ENCODE data around the gene ARSG. TPM values are rescaled to one million over a fixed set of nuclear protein-coding genes. Genes with fewer than 3 reads are reported as not detected.
A peak's percentile ranks its signal among the peaks of the same experiment; 100 is the strongest.

Gene ARSG
- total and polyA plus RNA-seq, 2 of the 4 experiments (the other 2 are of a cell fraction) = 2.9 to 3.0 TPM

- peak overlapping the region; percentile 65 for H2AK9ac ChIP-seq (replicated peaks; ENCODE audit: low read depth, low read length, poor library complexity)
- dilution Hi-C loops (cut with HindIII; ENCODE audit: low sequenced_read_pairs, unreplicated experiment) = no loop called here
- H2BK20ac ChIP-seq (ENCODE audit: low read depth, low read length) = no peak overlapping the region
- ATAC-seq (ENCODE audit: low read depth) (no peak), DNase-seq (peak; percentile 7)
- 52% methylated on average over 4 of the region's 4 CpGs; no CpG with 5 or more reads in 1 of the 2 experiments for WGBS, 2 experiments (ENCODE audit: extremely low coverage in 2 of 2, insufficient read length in 1 of 2)
- no peak overlapping the region for H3K27ac ChIP-seq (ENCODE audit: insufficient read depth, low read length)
- H3K23ac ChIP-seq (ENCODE audit: low read depth, low read length) = no peak overlapping the region
- no peak overlapping the region for H3K4me3 ChIP-seq (ENCODE audit: insufficient read depth, low read depth, low read length)
- H2AFZ ChIP-seq (replicated peaks; ENCODE audit: low read length, poor library complexity) = no peak overlapping the region
- H2BK120ac ChIP-seq (ENCODE audit: low read depth, low read length) = no peak overlapping the region
- H3K9me3 ChIP-seq (ENCODE audit: control insufficient read depth, insufficient read depth, low read length) = peaks cover 11% of the 10 kb centered on the region
- H3K9ac ChIP-seq (ENCODE audit: low read depth, low read length) = no peak overlapping the region
- H4K20me1 ChIP-seq (ENCODE audit: insufficient read depth, low read length) = no peaks in the 10 kb centered on the region
- H2BK5ac ChIP-seq (ENCODE audit: low read depth, low read length, poor library complexity, severe bottlenecking) = no peak overlapping the region
- no peak overlapping the region for H4K5ac ChIP-seq (ENCODE audit: low read depth, low read length)
- TF ChIP-seq BHLHE40 (IDR thresholded peaks at IDR 0.05; ENCODE audit: low read depth, low read length) (no peak), RAD21 (IDR thresholded peaks at IDR 0.05; ENCODE audit: low read length) (no peak), CHD1 (IDR thresholded peaks at IDR 0.05; ENCODE audit: low read depth, low read length) (no peak), USF2 (IDR thresholded peaks at IDR 0.05; ENCODE audit: low read depth, low read length) (no peak), ELK1 (IDR thresholded peaks at IDR 0.05; ENCODE audit: borderline replicate concordance, low read depth, low read length) (no peak), MXI1 (IDR thresholded peaks at IDR 0.05; ENCODE audit: borderline replicate concordance, low read depth, low read length) (no peak), SMC3 (IDR thresholded peaks at IDR 0.05; ENCODE audit: low read depth, low read length) (no peak), CEBPB (IDR thresholded peaks at IDR 0.05; ENCODE audit: low read depth, low read length) (no peak), MAFK (IDR thresholded peaks at IDR 0.05; ENCODE audit: low read depth, low read length) (no peak), POLR2A (IDR thresholded peaks at IDR 0.05; ENCODE audit: low read depth, low read length) (no peak), CTCF (conservative IDR thresholded peaks at IDR 0.05; ENCODE audit: low read depth, low read length) (no peak)
- no peak overlapping the region for H3K18ac ChIP-seq (ENCODE audit: low read depth, low read length)
- no peak overlapping the region for H3K4me2 ChIP-seq (ENCODE audit: low read depth, low read length)
- H2AK5ac ChIP-seq (ENCODE audit: low read depth, low read length) = no peak overlapping the region
- no TSS peak for BruUV-seq (replicated peaks)
- in situ Hi-C loops (cut with MboI; ENCODE audit: low sequenced_read_pairs) = no loop called here
- POLR2A ChIA-PET (ENCODE audit: unreplicated experiment) = no interaction called here
- no peak overlapping the region for H3K56ac ChIP-seq (ENCODE audit: extremely low read depth, insufficient read depth, low read length)
- no peaks in the 10 kb centered on the region for H3K9me1 ChIP-seq (ENCODE audit: insufficient read depth, low read length)
- H3K79me1 ChIP-seq (ENCODE audit: low read depth in 1 of 2, low read length in 2 of 2) = no peaks in the 10 kb centered on the region
- no peak overlapping the region for H3K14ac ChIP-seq (replicated peaks; ENCODE audit: low read depth, low read length)
- no peak overlapping the region for H4K91ac ChIP-seq (ENCODE audit: insufficient read depth, low read depth, low read length)
- intact Hi-C loops (cut with micrococcal nuclease) = no loop called here
- no peak overlapping the region for H2BK15ac ChIP-seq (ENCODE audit: low read depth, low read length)
- no peak overlapping the region for H4K8ac ChIP-seq (ENCODE audit: low read depth in 2 of 2, low read length in 2 of 2)
- H3K27me3 ChIP-seq (ENCODE audit: control insufficient read depth, insufficient read depth, low read length) = 0 out of 2 replicates have a peak, but pooled peaks cover 2% of the 10 kb centered on the region
- H3K4me1 ChIP-seq (ENCODE audit: control insufficient read depth, insufficient read depth, low read length) = no peaks in the 10 kb centered on the region
- H3K4ac ChIP-seq (ENCODE audit: low read depth, low read length) = no peak overlapping the region
- no peaks in the 10 kb centered on the region for H3K36me3 ChIP-seq (ENCODE audit: control insufficient read depth, insufficient read depth, low read length)
- CTCF ChIA-PET = interaction anchor here (1.1 kb wide), 1 partner anchor 70 kb away, joined by 3 read pairs; no protein-coding TSS in a partner anchor
Measured at GRCh38 chr17:68328676-68329075, 37.4 kb downstream of the ARSG start.

Measured in IMR-90 (cell line).